Lower lobe of right lung (tissue), 2 donors: Measurements from ENCODE around the gene NHERF1. TPM values are rescaled to one million over a fixed set of nuclear protein-coding genes. Genes with fewer than 3 reads are reported as not detected.

Experiments
- ATAC-seq, 2 donors: fragments of 200-7000 bp; cut with Tn5 transposase; one replicate each; pipeline ENCODE4 v1.9.1; 2020 to 2022; ENCODE audit warnings: mild to moderate bottlenecking in 2 of 2, moderate library complexity in 2 of 2
- DNase-seq: peaks from one replicate; pipeline ENCODE4 v3.0.0-alpha.2; 2020
- H3K27ac ChIP-seq: fragments of 200-600 bp; one replicate; pipeline ENCODE4 v1.8.0; 2022
- H3K27me3 ChIP-seq: fragments of 200-600 bp; one replicate; pipeline ENCODE4 v1.8.0; 2022; ENCODE audit warnings: low read depth
- H3K36me3 ChIP-seq: fragments of 200-600 bp; one replicate; pipeline ENCODE4 v1.8.0; 2022; ENCODE audit warnings: mild to moderate bottlenecking
- H3K4me1 ChIP-seq: fragments of 200-600 bp; one replicate; pipeline ENCODE4 v1.8.0; 2022
- H3K4me3 ChIP-seq: fragments of 200-600 bp; one replicate; pipeline ENCODE4 v1.8.0; 2022; ENCODE audit warnings: mild to moderate bottlenecking
- H3K9me3 ChIP-seq: fragments of 200-600 bp; one replicate; pipeline ENCODE4 v1.8.0; 2022
- CTCF ChIP-seq: fragments of 200-600 bp; IDR thresholded peaks from one replicate; pipeline ENCODE4 v1.8.0; 2022; ENCODE audit warnings: antibody characterized with exemption, mild to moderate bottlenecking
- intact Hi-C: fragments of 100-400 bp; cut with DNase I; formaldehyde crosslinking; loops from one replicate; pipeline ENCODE4 v1.11.0; 2022
- total RNA-seq: library from RNA; stranded (reverse); fragmentation: NEBNext Ultra II Directional; extraction: Animal tissue kit (Norgen Biotek cat#: 25700); gene quantifications from one replicate; pipeline ENCODE4 v1.2.1, GENCODE V29; 2021
- donor health status: DM: no; HTN: yes; CAD: no; lungs with severe emphysema.

Gene NHERF1
- total RNA-seq, 1 donor from 2014 or later: 35.7 TPM

- Histone ChIP-seq H3K9me3 (no peaks in the 10 kb centered on the region), H3K27ac (no peak overlapping the region), H3K27me3 (no peaks in the 10 kb centered on the region), H3K4me1 (peaks cover 2% of the 10 kb centered on the region), H3K36me3 (peaks cover 57% of the 10 kb centered on the region), H3K4me3 (no peak overlapping the region)
- DNase-seq (no peak), ATAC-seq (no peak)
- no peak for TF ChIP-seq CTCF
- intact Hi-C loops: no loop called here
Measured at GRCh38 chr17:74803388-74803930, 55.0 kb downstream of the NHERF1 start.

DNA sequence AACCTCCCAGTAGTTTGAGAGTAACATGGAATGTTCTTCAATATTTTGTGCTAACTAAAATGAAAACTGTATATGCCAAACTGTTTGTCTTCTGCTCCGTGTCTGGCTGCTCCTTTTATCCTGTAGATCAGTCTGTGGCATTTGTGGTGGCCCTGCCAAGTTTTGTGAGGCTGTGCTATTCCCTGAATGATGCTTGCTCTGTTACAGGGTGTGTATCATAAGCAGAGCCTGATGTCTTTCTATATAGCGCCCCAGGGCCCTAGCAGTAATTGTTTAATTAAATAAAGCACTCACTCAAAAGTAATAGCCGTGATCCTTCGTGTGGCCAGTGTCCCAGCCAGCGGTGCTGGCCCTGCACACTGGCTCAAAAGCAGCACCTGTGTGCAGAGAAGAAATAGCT lies 55.5 kb downstream of the NHERF1 start:
- ATAC-seq: no peak
- no peak overlapping the region for H3K4me3 ChIP-seq
- H3K9me3 ChIP-seq: no peaks in the 10 kb centered on the region
- DNase-seq: no peak
- no peak overlapping the region for H3K27ac ChIP-seq
- intact Hi-C loops: no loop called here
- peaks cover 52% of the 10 kb centered on the region for H3K36me3 ChIP-seq
- no peak for TF ChIP-seq CTCF
- H3K27me3 ChIP-seq: no peaks in the 10 kb centered on the region
- peaks cover 6% of the 10 kb centered on the region for H3K4me1 ChIP-seq

DNA sequence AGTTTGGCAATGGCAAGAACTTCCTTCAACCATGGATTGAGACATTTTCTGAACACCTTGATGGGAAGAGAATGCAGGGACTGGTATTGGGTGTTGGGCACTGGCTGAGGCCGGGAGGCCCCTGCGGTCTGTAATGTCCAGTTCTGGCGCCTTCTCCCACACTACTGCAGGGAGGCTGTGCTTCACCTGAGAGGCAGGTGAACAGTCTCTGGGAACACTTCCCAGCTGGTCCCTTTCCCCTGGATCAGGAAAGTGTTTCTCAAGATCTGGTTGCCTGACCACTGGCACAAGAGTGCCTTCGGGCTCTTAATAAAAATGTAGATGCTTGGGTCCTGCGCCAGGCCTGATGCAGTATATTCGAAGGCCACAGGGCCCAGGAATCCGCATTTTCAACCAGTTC lies 56.3 kb downstream of the NHERF1 start:
- intact Hi-C loops: no loop called here
- Histone ChIP-seq H3K27me3 (no peaks in the 10 kb centered on the region), H3K4me1 (peaks cover 6% of the 10 kb centered on the region), H3K27ac (no peak overlapping the region), H3K4me3 (no peak overlapping the region), H3K9me3 (no peaks in the 10 kb centered on the region), H3K36me3 (peaks cover 47% of the 10 kb centered on the region)
- TF ChIP-seq CTCF: no peak
- no peak for ATAC-seq
- no peak for DNase-seq

GRCh38 chr17:74805591-74805991 lies 57.2 kb downstream of the NHERF1 start:
- H3K36me3 ChIP-seq: peaks cover 46% of the 10 kb centered on the region
- H3K9me3 ChIP-seq: no peaks in the 10 kb centered on the region
- intact Hi-C loops: no loop called here
- no peak overlapping the region for H3K4me3 ChIP-seq
- peaks cover 6% of the 10 kb centered on the region for H3K4me1 ChIP-seq
- no peak for TF ChIP-seq CTCF
- no peak overlapping the region for H3K27ac ChIP-seq
- ATAC-seq: peak in 1 of 2 donors; percentile 34
- DNase-seq: no peak
- no peaks in the 10 kb centered on the region for H3K27me3 ChIP-seq

GRCh38 chr17:74806334-74806733 lies 57.9 kb downstream of the NHERF1 start:
- ATAC-seq (no peak), DNase-seq (no peak)
- no peak for TF ChIP-seq CTCF
- intact Hi-C loops: no loop called here
- Histone ChIP-seq H3K4me3 (no peak overlapping the region), H3K4me1 (peaks cover 6% of the 10 kb centered on the region), H3K9me3 (no peaks in the 10 kb centered on the region), H3K27ac (no peak overlapping the region), H3K36me3 (peaks cover 40% of the 10 kb centered on the region), H3K27me3 (no peaks in the 10 kb centered on the region)

DNA sequence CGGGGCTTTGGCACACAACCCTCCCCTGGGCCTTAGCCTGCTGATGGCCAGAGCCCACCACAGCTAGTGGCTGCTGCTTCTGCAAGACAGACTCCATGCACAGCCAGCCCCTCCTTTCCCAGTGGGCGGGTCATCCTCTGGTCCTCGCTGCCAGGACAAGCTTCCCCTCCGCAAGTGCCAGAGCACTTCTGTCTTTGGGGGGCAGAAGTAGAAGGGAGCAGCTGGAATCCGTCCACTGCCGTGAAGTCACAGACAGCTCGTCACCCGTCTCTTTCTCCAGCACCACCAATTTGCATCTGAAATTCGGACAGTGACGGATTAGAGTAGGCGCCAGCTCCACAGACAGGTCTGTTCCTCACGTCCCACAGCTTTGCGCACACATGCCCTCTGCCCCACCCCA lies 59.0 kb downstream of the NHERF1 start:
- H3K9me3 ChIP-seq: no peaks in the 10 kb centered on the region
- H3K4me3 ChIP-seq: no peak overlapping the region
- no peak overlapping the region for H3K27ac ChIP-seq
- no peaks in the 10 kb centered on the region for H3K27me3 ChIP-seq
- intact Hi-C loops: no loop called here
- peaks cover 15% of the 10 kb centered on the region for H3K4me1 ChIP-seq
- ATAC-seq (no peak), DNase-seq (no peak)
- peaks cover 29% of the 10 kb centered on the region for H3K36me3 ChIP-seq
- TF ChIP-seq CTCF: no peak
